Liver (tissue), 9 donors: ENCODE results near the gene BOLA1. TPM values are rescaled to one million over a fixed set of nuclear protein-coding genes. Genes with fewer than 3 reads are reported as not detected.

Source experiments
- DNase-seq: peaks from one replicate; pipeline ENCODE4 v3.0.0-alpha.2; 2017; ENCODE audit warnings: low spot score
- H3K27ac ChIP-seq, 2 donors: one replicate each; pipeline ENCODE4 v1.7.0; 2013; ENCODE audit warnings: inconsistent platforms in 2 of 2, low read length in 2 of 2, control low read depth in 1 of 2, low read depth in 1 of 2, mild to moderate bottlenecking in 1 of 2
- H3K27me3 ChIP-seq, 4 donors: one replicate each; pipeline versions ENCODE4 v1.6.1 to v1.7.0; 2013; ENCODE audit warnings: low read length in 3 of 4, inconsistent platforms in 1 of 4, mild to moderate bottlenecking in 1 of 4, moderate library complexity in 1 of 4; ENCODE audit not compliant: control insufficient read depth in 4 of 4, insufficient read depth in 4 of 4
- H3K36me3 ChIP-seq, 4 donors: one replicate each; pipeline versions ENCODE4 v1.6.1 to v1.7.0; 2013; ENCODE audit warnings: low read length in 3 of 4, mild to moderate bottlenecking in 3 of 4, low read depth in 1 of 4, moderate library complexity in 1 of 4; ENCODE audit not compliant: control insufficient read depth in 4 of 4, insufficient read depth in 3 of 4
- H3K4me1 ChIP-seq, 4 donors: one replicate each; pipeline versions ENCODE4 v1.6.1 to v1.7.0; 2013; ENCODE audit warnings: low read length in 3 of 4, mild to moderate bottlenecking in 3 of 4, moderate library complexity in 1 of 4; ENCODE audit not compliant: control insufficient read depth in 4 of 4, insufficient read depth in 4 of 4
- H3K4me3 ChIP-seq, 3 donors: one replicate each; pipeline versions ENCODE4 v1.6.1 to v1.7.0; 2013; ENCODE audit warnings: low read length in 3 of 3, control low read depth in 1 of 3, low read depth in 1 of 3, mild to moderate bottlenecking in 1 of 3
- H3K9ac ChIP-seq, 2 donors: one replicate each; pipeline ENCODE4 v1.7.0; 2013; ENCODE audit warnings: low read length in 2 of 2, mild to moderate bottlenecking in 2 of 2, moderate library complexity in 2 of 2, control low read depth in 1 of 2, low read depth in 1 of 2
- H3K9me3 ChIP-seq, 4 donors: one replicate each; pipeline versions ENCODE4 v1.6.1 to v1.7.0; 2013; ENCODE audit warnings: low read length in 3 of 4; ENCODE audit not compliant: control insufficient read depth in 4 of 4
- EGR1 ChIP-seq, 2 donors: IDR thresholded peaks; 2 replicates each; pipeline ENCODE4 v1.6.1; 2016 to 2018; ENCODE audit warnings: antibody characterized with exemption in 2 of 2, low read depth in 2 of 2
- FOXA1 ChIP-seq: IDR thresholded peaks from 2 replicates; pipeline ENCODE4 v1.6.1; 2016; ENCODE audit warnings: antibody characterized with exemption
- GABPA ChIP-seq, 2 donors: IDR thresholded peaks in 1 of 2; conservative IDR thresholded peaks in 1 of 2; 2 replicates each; pipeline ENCODE4 v1.6.1; 2016; ENCODE audit warnings: antibody characterized with exemption in 2 of 2, mild to moderate bottlenecking in 1 of 2, moderate library complexity in 1 of 2
- HNF4A ChIP-seq, 2 donors: conservative IDR thresholded peaks; 2 replicates each; pipeline ENCODE4 v1.6.1; 2016; ENCODE audit warnings: antibody characterized with exemption in 2 of 2, mild to moderate bottlenecking in 2 of 2
- JUND ChIP-seq, 2 donors: IDR thresholded peaks; 2 replicates each; pipeline ENCODE4 v1.6.1; 2016; ENCODE audit warnings: antibody characterized with exemption in 2 of 2
- NR2F2 ChIP-seq: IDR thresholded peaks from 2 replicates; pipeline ENCODE4 v1.6.1; 2016; ENCODE audit warnings: antibody characterized with exemption
- RAD21 ChIP-seq, 2 donors: IDR thresholded peaks; 2 replicates each; pipeline ENCODE4 v1.6.1; 2016; ENCODE audit warnings: antibody characterized with exemption in 2 of 2, mild to moderate bottlenecking in 2 of 2
- RXRA ChIP-seq, 2 donors: IDR thresholded peaks; 2 replicates each; pipeline ENCODE4 v1.6.1; 2017 to 2018; ENCODE audit warnings: antibody characterized with exemption in 2 of 2, mild to moderate bottlenecking in 1 of 2
- SP1 ChIP-seq: IDR thresholded peaks from 2 replicates; pipeline ENCODE4 v1.6.1; 2018; ENCODE audit warnings: antibody characterized with exemption, mild to moderate bottlenecking
- TAF1 ChIP-seq: conservative IDR thresholded peaks from 2 replicates; pipeline ENCODE4 v1.6.1; 2016; ENCODE audit warnings: antibody characterized with exemption, mild to moderate bottlenecking
- YY1 ChIP-seq: IDR thresholded peaks from 2 replicates; pipeline ENCODE4 v1.6.1; 2016; ENCODE audit warnings: antibody characterized with exemption, mild to moderate bottlenecking
- WGBS: extraction: QIAGEN DNeasy Blood & Tissue Kit; methylation state at CpG from one replicate; pipeline ENCODE4 v1.1.7; 2013; 5-methylcytosine and 5-hydroxymethylcytosine counted together
- polyA plus RNA-seq, 2 donors: library from polyadenylated mRNA; stranded (reverse) in 1 of 2; unstranded in 1 of 2; fragments of 200-250 nt in 1 of 2; fragments of >200 nt in 1 of 2; fragmentation: Nextera tagmentation in 1 of 2; extraction: Ambion mirVana in 1 of 2; gene quantifications; one replicate each; pipeline versions ENCODE4 v1.2.1 to v1.2.3, GENCODE V29; 2013 to 2015
- total RNA-seq, 2 donors: library from RNA; depleted of rRNA; stranded (reverse); fragments of >200 nt; gene quantifications; one replicate each; pipeline ENCODE4 v1.2.3, GENCODE V29; 2014
- TF ChIP-seq, protein P1 (sequence below): fragments of 150-350 bp; IDR thresholded peaks from 2 replicates; pipeline ENCODE4 v1.5.1; 2017; ENCODE audit warnings: improper control_type of control experiment, low read depth, low read length; ENCODE audit not compliant: missing input control
- TF ChIP-seq, protein P2 (sequence below): IDR thresholded peaks from 2 replicates; pipeline ENCODE4 v1.6.1; 2016; ENCODE audit warnings: antibody characterized with exemption
- TF ChIP-seq, protein P3 (sequence below): IDR thresholded peaks from 2 replicates; pipeline ENCODE4 v1.6.1; 2016; ENCODE audit warnings: antibody characterized with exemption
- TF ChIP-seq, protein P4 (sequence below): IDR thresholded peaks from 2 replicates; pipeline ENCODE4 v1.6.1; 2016; ENCODE audit warnings: antibody characterized with exemption
- donor health status: healthy.
- donor health status: healthy.
- donor health status: healthy.
- donor health status: healthy.
- donor health status: healthy.

BOLA1 gene
- total and polyA plus RNA-seq, 4 donors, result 10.2 to 22.1 (median 11.6) TPM

DNA sequence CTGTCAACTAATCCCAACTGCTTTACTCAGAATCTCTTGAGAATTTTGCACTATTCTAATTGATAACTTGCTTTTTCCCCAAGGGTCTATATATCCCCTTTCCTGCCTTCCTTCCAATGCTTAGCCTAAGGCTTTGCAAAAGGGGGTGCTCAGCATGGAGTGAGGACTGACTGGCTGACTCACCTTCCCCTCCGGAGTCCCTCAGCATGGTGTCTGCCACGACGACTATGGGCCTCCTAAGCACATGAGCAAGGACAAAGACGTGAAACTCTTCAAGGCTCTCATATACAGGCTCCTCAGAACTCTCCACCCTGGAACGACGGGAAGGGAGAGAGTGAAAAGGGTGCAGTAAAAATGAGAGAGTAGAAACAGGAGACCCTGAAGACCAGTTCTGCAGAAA, 50.5 kb downstream of the BOLA1 start:
- no peak overlapping the region for H3K4me3 ChIP-seq
- WGBS, result 87% methylated on average over 6 of the region's 6 CpGs
- no peak overlapping the region for H3K27ac ChIP-seq
- H3K36me3 ChIP-seq, result peaks cover 7 to 36% (median 28%) of the 10 kb centered on the region in 4 donors
- no peak overlapping the region for H3K9ac ChIP-seq
- TF ChIP-seq RXRA (IDR thresholded peaks at IDR 0.05) (no peak), NR2F2 (no peak), RAD21 (IDR thresholded peaks at IDR 0.05) (no peak), EGR1 (IDR thresholded peaks at IDR 0.05; ENCODE audit: low read depth in 2 of 2) (no peak), SP1 (no peak), YY1 (no peak), HNF4A (conservative IDR thresholded peaks at IDR 0.05) (no peak), JUND (IDR thresholded peaks at IDR 0.05) (no peak), TAF1 (no peak), FOXA1 (no peak), GABPA (IDR thresholded peaks at IDR 0.05 in 1 of 2, conservative IDR thresholded peaks at IDR 0.05 in 1 of 2) (no peak)
- TF ChIP-seq, protein P1, sequence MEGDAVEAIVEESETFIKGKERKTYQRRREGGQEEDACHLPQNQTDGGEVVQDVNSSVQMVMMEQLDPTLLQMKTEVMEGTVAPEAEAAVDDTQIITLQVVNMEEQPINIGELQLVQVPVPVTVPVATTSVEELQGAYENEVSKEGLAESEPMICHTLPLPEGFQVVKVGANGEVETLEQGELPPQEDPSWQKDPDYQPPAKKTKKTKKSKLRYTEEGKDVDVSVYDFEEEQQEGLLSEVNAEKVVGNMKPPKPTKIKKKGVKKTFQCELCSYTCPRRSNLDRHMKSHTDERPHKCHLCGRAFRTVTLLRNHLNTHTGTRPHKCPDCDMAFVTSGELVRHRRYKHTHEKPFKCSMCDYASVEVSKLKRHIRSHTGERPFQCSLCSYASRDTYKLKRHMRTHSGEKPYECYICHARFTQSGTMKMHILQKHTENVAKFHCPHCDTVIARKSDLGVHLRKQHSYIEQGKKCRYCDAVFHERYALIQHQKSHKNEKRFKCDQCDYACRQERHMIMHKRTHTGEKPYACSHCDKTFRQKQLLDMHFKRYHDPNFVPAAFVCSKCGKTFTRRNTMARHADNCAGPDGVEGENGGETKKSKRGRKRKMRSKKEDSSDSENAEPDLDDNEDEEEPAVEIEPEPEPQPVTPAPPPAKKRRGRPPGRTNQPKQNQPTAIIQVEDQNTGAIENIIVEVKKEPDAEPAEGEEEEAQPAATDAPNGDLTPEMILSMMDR, result no peak
- TF ChIP-seq, protein P2, sequence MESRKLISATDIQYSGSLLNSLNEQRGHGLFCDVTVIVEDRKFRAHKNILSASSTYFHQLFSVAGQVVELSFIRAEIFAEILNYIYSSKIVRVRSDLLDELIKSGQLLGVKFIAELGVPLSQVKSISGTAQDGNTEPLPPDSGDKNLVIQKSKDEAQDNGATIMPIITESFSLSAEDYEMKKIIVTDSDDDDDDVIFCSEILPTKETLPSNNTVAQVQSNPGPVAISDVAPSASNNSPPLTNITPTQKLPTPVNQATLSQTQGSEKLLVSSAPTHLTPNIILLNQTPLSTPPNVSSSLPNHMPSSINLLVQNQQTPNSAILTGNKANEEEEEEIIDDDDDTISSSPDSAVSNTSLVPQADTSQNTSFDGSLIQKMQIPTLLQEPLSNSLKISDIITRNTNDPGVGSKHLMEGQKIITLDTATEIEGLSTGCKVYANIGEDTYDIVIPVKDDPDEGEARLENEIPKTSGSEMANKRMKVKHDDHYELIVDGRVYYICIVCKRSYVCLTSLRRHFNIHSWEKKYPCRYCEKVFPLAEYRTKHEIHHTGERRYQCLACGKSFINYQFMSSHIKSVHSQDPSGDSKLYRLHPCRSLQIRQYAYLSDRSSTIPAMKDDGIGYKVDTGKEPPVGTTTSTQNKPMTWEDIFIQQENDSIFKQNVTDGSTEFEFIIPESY, result no peak
- TF ChIP-seq, protein P3, sequence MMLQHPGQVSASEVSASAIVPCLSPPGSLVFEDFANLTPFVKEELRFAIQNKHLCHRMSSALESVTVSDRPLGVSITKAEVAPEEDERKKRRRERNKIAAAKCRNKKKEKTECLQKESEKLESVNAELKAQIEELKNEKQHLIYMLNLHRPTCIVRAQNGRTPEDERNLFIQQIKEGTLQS, result no peak
- TF ChIP-seq, protein P4, sequence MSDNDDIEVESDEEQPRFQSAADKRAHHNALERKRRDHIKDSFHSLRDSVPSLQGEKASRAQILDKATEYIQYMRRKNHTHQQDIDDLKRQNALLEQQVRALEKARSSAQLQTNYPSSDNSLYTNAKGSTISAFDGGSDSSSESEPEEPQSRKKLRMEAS, result no peak
- no peaks in the 10 kb centered on the region for H3K4me1 ChIP-seq
- no peak for DNase-seq
- no peaks in the 10 kb centered on the region for H3K9me3 ChIP-seq
- H3K27me3 ChIP-seq, result no peaks in the 10 kb centered on the region

Other genes starting within 250 kb of the BOLA1 start
- 1 to 10 TPM; 3.5 to 4.5 TPM for gene FCGR1A, start 116.9 kb upstream of the BOLA1 start, total RNA-seq
- gene FCGR1A, start 116.9 kb upstream of the BOLA1 start, polyA plus RNA-seq, result 1 to 10 TPM; 1.6 to 2.5 TPM
- under 1 TPM; 0.25 to 0.51 TPM for gene SV2A, start 18.3 kb downstream of the BOLA1 start, total RNA-seq
- gene SV2A, start 18.3 kb downstream of the BOLA1 start, polyA plus RNA-seq, result under 1 TPM; 0.13 to 0.23 TPM
- 10 to 100 TPM in 1 of 2 donors, 1 to 10 TPM in 1; 6.3 to 10.1 TPM for gene SF3B4, start 28.2 kb downstream of the BOLA1 start, total RNA-seq
- gene SF3B4, start 28.2 kb downstream of the BOLA1 start, polyA plus RNA-seq, result 10 to 100 TPM; 15.0 to 16.6 TPM
- gene MTMR11, start 37.3 kb downstream of the BOLA1 start, total RNA-seq, result 1 to 10 TPM; 1.6 to 1.9 TPM
- 1 to 10 TPM; 1.5 to 2.1 TPM for gene MTMR11, start 37.3 kb downstream of the BOLA1 start, polyA plus RNA-seq
- gene OTUD7B, start 111.2 kb downstream of the BOLA1 start, total RNA-seq, result 10 to 100 TPM in 1 of 2 donors, 1 to 10 TPM in 1; 8.6 to 19.2 TPM
- 1 to 10 TPM; 2.1 to 5.2 TPM for gene OTUD7B, start 111.2 kb downstream of the BOLA1 start, polyA plus RNA-seq
- gene VPS45, start 168.2 kb downstream of the BOLA1 start, total RNA-seq, result 10 to 100 TPM; 12.1 to 24.2 TPM
- 10 to 100 TPM in 1 of 2 donors, 1 to 10 TPM in 1; 7.7 to 16.2 TPM for gene VPS45, start 168.2 kb downstream of the BOLA1 start, polyA plus RNA-seq